Measurements from ENCODE around the gene NDC1. TPM values are rescaled to one million over a fixed set of nuclear protein-coding genes. Genes with fewer than 3 reads are reported as not detected.

The NDC1 gene
- polyA plus RNA-seq, 1 of the 3 experiments (the other 2 are of a cell fraction) = 11.5 TPM

- H3F3A ChIP-seq (replicated peaks; ENCODE audit: insufficient read depth) = peaks cover 30% of the 10 kb centered on the region
- POLR2A ChIA-PET = no interaction called here
- no peak for DNase-seq
- no peaks in the 10 kb centered on the region for H4K20me1 ChIP-seq (ENCODE audit: insufficient read depth)
- H3K9ac ChIP-seq = no peak overlapping the region
- H2AFZ ChIP-seq (ENCODE audit: low read depth) = no peak overlapping the region
- no peak for TF ChIP-seq REST (IDR thresholded peaks at IDR 0.05; ENCODE audit: low read depth, low read length)
- H3K4me2 ChIP-seq = no peak overlapping the region
- H3K79me2 ChIP-seq (ENCODE audit: insufficient read depth) = no peaks in the 10 kb centered on the region
- H3K36me3 ChIP-seq (replicated peaks in 1 of 2; ENCODE audit: control insufficient read depth in 1 of 2, insufficient read depth in 2 of 2, low read length in 1 of 2) = no peaks in the 10 kb centered on the region
- peaks cover 0 to 34% of the 10 kb centered on the region in 2 experiments; a peak in 2 of 4 replicates for H3K4me1 ChIP-seq (ENCODE audit: control insufficient read depth in 1 of 2, insufficient read depth in 2 of 2, low read depth in 1 of 2, low read length in 1 of 2)
- no peak overlapping the region for H3K27ac ChIP-seq (ENCODE audit: low read depth in 2 of 2, low read length in 1 of 2)
- no peak overlapping the region for H3K4me3 ChIP-seq (ENCODE audit: low read depth in 2 of 2, low read length in 1 of 2)
- WGBS (ENCODE audit: low lambda C conversion rate) = 68% methylated on average over 6 of the region's 10 CpGs
- H3K9me2 ChIP-seq = no peaks in the 10 kb centered on the region
- CTCF ChIA-PET = interaction anchor here (2.1 kb wide), 1 partner anchor 10 kb away, joined by 5 read pairs; no protein-coding TSS in a partner anchor
- no peaks in the 10 kb centered on the region for H3K9me3 ChIP-seq
- no peaks in the 10 kb centered on the region for H3K27me3 ChIP-seq (ENCODE audit: insufficient read depth)
Measured at GRCh38 chr1:53731043-53731600, 107.0 kb downstream of the NDC1 start.

DNA sequence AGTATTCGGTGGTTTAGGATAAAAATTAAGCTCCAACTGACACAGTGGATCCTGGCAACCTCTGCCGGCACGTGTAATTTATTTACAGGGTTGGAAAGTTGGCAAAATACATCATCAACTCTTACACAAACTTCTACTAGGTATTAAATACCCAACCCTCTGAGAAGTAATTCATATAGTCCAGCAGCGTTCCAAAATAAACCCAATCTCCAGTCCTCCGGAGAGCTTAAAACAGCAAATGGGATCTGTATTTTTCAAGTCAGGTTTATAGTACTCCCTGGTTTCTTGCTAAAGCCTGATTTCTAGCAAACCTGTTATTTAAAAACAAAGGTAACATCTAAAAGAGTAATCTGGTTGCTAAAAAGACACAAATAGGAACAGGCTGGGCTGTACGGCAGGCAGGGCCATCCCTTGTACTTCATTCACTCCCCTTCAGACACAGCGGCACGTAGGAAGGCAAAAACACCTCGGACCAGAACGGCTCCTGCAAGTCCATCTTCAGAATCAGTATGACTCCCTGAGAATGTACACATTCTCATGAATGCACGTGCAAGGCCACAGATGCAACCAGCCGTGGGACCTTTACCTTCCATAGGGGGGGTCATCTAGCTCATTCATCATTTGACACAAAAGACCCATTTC lies 107.8 kb downstream of the NDC1 start:
- Histone ChIP-seq H3K9me2 (no peaks in the 10 kb centered on the region), H3K79me2 (ENCODE audit: insufficient read depth) (no peaks in the 10 kb centered on the region), H4K20me1 (ENCODE audit: insufficient read depth) (no peaks in the 10 kb centered on the region), H3K9me3 (no peaks in the 10 kb centered on the region), H3K9ac (no peak overlapping the region), H3K4me2 (no peak overlapping the region), H3K27me3 (ENCODE audit: insufficient read depth) (no peaks in the 10 kb centered on the region), H3K36me3 (replicated peaks in 1 of 2; ENCODE audit: control insufficient read depth in 1 of 2, insufficient read depth in 2 of 2, low read length in 1 of 2) (no peaks in the 10 kb centered on the region), H3K4me3 (ENCODE audit: low read depth in 2 of 2, low read length in 1 of 2) (no peak overlapping the region), H3K27ac (ENCODE audit: low read depth in 2 of 2, low read length in 1 of 2) (no peak overlapping the region), H2AFZ (ENCODE audit: low read depth) (no peak overlapping the region), H3F3A (replicated peaks; ENCODE audit: insufficient read depth) (peaks cover 30% of the 10 kb centered on the region), H3K4me1 (ENCODE audit: control insufficient read depth in 1 of 2, insufficient read depth in 2 of 2, low read depth in 1 of 2, low read length in 1 of 2) (peaks cover 0 to 31% of the 10 kb centered on the region in 2 experiments; a peak in 2 of 4 replicates)
- TF ChIP-seq, protein P1, sequence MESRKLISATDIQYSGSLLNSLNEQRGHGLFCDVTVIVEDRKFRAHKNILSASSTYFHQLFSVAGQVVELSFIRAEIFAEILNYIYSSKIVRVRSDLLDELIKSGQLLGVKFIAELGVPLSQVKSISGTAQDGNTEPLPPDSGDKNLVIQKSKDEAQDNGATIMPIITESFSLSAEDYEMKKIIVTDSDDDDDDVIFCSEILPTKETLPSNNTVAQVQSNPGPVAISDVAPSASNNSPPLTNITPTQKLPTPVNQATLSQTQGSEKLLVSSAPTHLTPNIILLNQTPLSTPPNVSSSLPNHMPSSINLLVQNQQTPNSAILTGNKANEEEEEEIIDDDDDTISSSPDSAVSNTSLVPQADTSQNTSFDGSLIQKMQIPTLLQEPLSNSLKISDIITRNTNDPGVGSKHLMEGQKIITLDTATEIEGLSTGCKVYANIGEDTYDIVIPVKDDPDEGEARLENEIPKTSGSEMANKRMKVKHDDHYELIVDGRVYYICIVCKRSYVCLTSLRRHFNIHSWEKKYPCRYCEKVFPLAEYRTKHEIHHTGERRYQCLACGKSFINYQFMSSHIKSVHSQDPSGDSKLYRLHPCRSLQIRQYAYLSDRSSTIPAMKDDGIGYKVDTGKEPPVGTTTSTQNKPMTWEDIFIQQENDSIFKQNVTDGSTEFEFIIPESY (IDR thresholded peaks at IDR 0.05; ENCODE audit: borderline replicate concordance, low read depth) = no peak
- TF ChIP-seq, protein P2, sequence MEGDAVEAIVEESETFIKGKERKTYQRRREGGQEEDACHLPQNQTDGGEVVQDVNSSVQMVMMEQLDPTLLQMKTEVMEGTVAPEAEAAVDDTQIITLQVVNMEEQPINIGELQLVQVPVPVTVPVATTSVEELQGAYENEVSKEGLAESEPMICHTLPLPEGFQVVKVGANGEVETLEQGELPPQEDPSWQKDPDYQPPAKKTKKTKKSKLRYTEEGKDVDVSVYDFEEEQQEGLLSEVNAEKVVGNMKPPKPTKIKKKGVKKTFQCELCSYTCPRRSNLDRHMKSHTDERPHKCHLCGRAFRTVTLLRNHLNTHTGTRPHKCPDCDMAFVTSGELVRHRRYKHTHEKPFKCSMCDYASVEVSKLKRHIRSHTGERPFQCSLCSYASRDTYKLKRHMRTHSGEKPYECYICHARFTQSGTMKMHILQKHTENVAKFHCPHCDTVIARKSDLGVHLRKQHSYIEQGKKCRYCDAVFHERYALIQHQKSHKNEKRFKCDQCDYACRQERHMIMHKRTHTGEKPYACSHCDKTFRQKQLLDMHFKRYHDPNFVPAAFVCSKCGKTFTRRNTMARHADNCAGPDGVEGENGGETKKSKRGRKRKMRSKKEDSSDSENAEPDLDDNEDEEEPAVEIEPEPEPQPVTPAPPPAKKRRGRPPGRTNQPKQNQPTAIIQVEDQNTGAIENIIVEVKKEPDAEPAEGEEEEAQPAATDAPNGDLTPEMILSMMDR (IDR thresholded peaks at IDR 0.05) = no peak
- TF ChIP-seq NRF1 (IDR thresholded peaks at IDR 0.05; ENCODE audit: low read depth, low read length) = no peak
- no peak for TF ChIP-seq GATA2 (CRISPR knock-in tag; IDR thresholded peaks at IDR 0.05)
- TF ChIP-seq, protein P3, sequence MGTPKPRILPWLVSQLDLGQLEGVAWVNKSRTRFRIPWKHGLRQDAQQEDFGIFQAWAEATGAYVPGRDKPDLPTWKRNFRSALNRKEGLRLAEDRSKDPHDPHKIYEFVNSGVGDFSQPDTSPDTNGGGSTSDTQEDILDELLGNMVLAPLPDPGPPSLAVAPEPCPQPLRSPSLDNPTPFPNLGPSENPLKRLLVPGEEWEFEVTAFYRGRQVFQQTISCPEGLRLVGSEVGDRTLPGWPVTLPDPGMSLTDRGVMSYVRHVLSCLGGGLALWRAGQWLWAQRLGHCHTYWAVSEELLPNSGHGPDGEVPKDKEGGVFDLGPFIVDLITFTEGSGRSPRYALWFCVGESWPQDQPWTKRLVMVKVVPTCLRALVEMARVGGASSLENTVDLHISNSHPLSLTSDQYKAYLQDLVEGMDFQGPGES (IDR thresholded peaks at IDR 0.05; ENCODE audit: low read depth, low read length) = no peak
- no peak for TF ChIP-seq RCOR1 (IDR thresholded peaks at IDR 0.05; ENCODE audit: low read length)
- no peak for TF ChIP-seq TCF12 (IDR thresholded peaks at IDR 0.05)
- CTCF ChIA-PET = interaction anchor here (0.7 to 2.1 kb wide), 4 partner anchors 9 to 279 kb away, joined by 3 to 5 read pairs (median 4); no protein-coding TSS in a partner anchor
- POLR2A ChIA-PET = no interaction called here
- WGBS (ENCODE audit: low lambda C conversion rate) = 81% methylated on average over 12 of the region's 12 CpGs
- no peak for DNase-seq

Data from SK-N-SH (cell line).